ENCODE data around the gene MYRFL.

MYRFL gene

DNA sequence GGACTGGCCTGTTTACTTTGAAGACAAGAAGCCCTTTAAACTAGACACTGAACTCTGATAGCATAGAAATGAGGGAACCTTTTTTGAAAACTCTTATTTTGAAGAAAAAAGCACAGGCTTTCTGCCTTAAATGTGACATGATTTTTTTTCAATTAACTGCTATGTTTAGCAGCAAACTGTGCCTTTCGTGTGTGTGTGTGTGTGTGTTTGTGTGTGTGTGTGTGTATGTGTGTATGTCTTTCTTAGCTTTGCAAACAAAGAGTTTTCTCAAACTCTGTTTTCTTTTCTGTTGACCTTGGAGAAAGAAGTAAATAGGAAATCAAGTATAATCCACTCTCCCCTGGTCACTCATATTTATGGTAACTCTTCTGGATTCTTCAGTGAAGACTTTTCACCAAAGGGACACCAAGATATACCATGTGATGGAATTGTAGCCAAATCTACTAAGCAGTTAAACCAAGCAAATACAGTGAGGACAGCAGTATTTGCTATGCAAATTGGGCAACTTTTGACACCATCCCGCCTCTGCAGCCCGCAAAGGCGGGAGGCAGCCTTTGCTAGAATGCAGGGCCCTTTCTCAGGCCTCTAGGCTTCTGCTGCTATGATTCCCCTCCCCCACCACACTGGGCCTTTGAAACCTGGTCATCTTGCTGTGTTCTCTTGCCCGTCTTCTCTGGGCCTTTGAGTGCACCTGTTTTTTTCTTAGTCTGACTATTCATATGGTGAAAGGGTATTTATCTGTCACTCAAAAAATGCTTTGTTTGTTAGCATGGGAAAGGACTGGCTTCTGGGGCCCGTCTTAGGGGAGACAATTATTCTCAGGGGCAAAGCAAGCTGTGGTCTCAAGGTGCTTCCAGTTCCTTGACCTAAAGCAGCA lies 107.9 kb downstream of the MYRFL start:
- DNase-seq (ENCODE audit: low read depth): no peak

DNA sequence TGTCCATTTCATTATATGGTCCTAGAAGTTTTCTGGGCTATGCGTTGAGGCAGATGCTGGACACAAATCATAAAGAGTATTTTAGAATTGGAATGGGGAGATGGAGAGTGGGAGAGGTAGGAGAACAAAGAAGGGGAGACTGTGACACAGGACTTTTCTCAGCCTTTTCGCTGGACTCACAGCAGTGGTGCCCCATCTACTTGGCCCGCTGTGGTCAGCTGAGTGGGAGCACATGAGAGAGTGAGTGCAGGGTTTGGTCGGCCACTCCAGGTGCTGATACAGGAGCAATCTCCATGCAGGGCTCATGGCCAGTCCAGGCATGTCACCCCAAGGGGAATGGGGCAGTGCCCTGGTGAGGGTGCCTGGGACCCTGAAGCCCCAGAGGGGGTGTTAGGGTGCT lies 109.0 kb downstream of the MYRFL start:
- DNase-seq (ENCODE audit: low read depth): no peak

DNA sequence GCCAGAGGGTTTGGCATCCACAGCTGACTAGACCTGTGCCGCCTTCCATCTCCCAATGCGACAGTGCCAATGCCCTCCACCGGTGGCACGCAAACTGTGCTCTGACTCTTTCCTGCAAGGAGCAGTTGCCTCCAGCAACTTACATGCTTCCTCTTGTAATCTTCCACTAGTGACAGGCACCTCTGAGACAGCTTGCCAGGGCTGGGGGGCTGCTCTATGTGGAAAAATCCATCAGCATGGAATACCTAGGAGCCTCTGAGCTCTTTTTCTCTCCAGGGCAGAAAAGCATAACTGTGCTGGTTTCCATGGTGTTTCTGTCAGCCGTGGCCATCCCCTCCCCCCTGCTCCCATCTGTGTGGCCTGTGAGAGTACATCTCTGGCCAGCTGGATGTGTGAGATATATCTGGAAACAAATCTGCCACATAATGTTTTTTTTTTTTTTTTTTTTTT lies 110.6 kb downstream of the MYRFL start:
- DNase-seq (ENCODE audit: low read depth): no peak

DNA sequence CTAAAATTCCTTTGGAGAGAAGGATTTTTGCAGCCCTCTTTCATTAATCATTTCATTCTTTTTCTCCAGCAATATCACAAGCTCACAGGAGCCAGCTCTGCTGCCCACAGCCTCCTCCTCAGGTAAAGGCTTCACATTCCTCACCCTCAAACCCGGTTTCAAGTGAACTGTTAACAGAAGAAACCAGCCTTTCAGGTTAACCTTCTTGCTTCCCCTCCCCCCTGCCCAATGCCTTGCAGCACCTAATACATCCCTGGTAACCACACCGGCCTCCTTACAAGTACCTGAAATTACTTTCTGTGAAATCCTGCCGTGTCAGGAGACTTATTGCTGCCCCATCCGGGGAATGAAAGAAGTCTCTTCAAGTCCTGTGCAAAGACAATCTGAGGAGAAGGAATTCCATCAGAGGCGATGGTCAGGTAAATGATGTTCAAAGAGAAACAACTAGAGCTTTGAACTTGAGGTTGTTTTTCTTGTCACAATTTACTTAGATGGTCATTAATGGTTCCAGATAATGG lies 111.2 kb downstream of the MYRFL start:
- no peak for DNase-seq (ENCODE audit: low read depth)

DNA sequence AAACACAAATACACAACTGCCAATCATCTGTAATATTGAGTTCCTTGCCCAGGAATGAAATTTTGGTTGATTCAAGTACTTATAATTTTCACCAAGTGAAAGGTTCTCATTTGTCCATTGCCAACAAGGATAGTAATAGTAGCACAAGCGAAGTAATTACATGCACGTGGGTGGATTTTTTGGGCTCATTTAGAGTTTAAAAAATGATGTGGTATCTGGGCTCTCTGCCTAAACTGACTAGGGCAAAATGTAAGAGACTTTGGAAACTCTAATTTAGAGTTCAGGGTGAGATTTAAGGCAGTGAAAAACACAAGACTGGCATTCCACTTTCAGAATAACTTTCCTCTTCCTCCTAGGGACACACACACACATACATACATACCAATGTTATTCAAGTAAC lies 111.7 kb downstream of the MYRFL start:
- no peak for DNase-seq (ENCODE audit: low read depth)

DNA sequence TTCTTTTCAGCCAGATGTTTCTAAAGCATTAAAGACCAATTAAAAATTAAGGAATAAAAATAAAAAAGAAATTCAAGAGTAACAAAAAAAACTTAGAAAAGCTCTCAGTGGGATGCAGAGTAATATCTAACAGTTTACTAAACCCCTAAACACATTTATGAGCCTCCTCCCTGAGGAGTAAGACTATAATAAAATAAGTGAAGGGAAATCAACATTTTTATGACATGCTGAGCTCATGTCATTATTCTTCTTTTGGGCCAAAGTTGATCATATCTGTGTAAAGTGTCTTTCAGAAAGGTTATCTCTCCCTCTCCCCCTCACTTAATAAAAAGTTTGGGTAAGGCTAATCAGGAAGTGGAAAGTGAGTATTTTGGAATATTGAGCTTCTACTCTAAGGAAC lies 122.1 kb downstream of the MYRFL start:
- no peak for DNase-seq (ENCODE audit: low read depth)

DNA sequence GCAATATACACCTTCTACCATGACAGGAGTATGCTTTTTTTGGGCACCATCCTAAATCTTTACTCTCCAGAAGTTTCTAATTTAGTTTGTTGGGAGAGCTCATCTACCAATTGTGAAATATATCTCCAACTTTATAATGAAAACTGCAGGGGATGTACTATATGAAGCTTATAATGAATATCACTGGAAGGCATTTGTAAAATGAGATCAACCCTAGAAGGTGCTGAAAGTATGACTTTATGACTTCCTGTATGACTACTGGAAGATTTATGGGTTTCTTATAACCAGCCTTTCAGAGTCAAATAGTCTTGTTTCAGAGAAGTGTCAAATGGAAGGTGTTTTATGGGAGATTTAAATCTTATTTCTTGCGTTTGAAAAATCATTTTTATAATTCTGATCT lies 122.9 kb downstream of the MYRFL start:
- no peak for DNase-seq (ENCODE audit: low read depth)

DNA sequence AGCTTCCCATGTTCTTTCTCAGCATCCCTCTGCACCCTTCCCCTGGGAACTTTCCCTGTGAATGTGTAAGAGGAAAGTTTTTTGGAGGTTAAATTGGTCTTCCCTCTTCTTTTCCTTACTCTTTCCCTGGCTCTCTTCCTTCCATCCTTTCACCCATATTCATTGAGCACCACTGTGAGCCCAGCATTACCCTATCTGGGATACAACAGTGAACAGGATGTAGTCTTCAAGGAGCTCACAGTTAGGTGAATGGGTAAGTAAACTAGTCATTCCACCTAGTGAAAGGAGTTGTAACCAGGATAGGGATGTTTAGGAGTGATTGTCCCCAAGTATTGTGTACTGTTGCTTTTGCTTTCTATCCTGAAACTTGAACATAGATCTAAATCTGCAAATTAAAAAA lies 123.8 kb downstream of the MYRFL start:
- DNase-seq (ENCODE audit: low read depth): no peak

DNA sequence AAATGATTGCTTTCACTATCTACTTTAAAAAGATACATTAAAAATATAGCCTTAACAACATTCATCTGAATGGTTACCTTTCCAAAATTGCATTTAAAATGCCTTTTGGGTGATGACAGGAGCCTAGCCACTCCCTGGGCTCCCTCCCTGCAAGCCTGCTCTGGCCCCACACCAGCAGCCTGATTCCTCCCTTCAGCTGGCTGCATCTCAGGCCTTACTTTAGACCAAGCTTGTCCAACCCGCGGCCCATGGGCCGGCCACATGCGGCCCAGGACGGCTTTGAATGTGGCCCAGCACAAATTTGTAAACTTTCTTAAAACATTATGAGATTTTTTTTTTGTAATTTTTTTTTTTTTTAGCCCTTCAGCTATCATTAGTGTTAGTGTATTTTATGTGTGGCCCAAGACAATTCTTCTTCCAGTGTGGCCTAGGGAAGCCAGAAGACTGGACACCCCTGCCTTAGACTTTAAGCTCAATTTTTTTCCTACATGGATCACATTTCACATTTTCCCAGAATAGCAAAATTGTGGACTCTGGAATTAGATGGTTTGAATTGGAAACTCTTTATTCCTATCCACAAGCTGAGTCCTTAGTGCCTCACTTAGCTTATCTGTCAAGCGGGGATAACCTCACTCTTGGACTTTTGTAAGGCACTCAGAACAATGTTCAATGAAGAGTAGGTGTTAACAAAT lies 124.4 kb downstream of the MYRFL start:
- no peak for DNase-seq (ENCODE audit: low read depth)

DNA sequence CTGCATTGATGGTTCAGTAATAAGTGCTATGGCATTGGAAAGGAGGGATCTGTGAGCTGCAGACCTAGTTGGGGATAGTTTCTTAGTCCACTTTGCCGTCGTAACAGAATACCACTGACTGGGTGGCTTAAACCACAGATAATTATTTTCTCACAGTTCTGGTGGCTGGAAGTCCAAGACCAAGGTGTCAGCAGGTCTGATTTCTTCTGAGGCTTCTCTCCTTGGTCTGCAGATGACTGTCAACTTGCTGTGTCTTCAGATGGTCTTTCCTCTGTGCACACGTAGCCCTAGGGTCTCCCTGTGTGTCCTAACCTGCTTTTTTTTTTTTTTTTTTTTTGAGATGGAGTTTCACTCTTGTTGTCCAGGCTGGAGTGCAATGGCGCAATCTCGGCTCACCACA lies 126.1 kb downstream of the MYRFL start:
- DNase-seq (ENCODE audit: low read depth): no peak

DNA sequence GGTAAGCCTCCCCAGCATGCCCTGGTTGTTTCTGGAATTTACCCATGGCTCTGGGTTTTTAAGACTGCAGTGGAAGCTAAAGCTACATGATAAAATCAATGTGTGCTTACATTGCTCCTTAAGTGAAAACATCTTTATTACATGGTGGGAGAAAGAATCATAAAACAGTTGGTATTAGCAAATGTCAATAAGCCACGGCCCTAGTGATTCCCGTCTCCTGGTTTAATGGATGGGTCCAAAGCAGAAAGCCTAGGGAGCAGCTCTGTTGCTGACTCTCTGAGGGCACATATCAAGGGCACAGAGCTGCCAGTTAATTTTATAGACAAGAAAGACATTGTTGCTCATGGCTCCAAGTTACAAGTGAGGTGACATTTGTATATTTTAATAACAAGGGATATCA lies 127.9 kb downstream of the MYRFL start:
- DNase-seq (ENCODE audit: low read depth): no peak

DNA sequence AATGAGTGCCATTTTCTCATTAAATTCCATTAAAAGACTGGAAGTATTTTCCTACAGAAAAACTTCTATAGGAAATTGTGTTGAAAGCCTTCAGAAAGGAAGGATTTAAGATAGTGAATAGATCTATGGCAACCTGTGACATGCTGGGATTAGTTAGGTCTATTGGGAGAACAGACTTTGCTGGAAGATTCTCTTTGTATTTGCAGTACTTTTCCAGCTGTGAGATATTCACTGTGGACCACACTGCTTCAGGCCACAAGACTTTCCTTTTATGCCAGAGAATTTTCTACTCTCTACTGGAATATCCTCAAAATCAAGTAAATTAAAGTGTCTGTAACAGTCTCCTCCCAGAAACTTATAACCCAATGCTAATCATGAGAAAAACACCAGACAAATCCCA lies 136.2 kb downstream of the MYRFL start:
- no peak for DNase-seq (ENCODE audit: low read depth)

DNA sequence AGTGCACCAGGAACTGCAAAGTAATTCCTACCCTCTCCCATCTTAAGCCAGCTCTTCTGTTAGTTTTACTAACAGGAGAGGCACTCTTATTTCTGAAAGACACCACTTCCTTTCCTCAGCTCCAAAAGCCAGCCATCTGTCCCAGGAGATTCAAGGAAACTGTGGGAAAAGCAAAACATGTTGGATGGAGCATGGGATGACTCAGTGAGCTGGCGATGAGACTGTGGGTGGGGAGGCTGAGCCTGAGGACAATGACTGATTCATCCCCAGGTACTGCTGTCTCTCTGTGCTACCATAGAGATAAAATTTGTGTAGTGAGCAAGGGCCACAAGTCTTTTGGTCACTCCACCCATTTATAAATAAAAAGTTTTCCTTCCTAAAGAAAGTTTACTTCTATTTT lies 141.4 kb downstream of the MYRFL start:
- no peak for DNase-seq (ENCODE audit: low read depth)

DNA sequence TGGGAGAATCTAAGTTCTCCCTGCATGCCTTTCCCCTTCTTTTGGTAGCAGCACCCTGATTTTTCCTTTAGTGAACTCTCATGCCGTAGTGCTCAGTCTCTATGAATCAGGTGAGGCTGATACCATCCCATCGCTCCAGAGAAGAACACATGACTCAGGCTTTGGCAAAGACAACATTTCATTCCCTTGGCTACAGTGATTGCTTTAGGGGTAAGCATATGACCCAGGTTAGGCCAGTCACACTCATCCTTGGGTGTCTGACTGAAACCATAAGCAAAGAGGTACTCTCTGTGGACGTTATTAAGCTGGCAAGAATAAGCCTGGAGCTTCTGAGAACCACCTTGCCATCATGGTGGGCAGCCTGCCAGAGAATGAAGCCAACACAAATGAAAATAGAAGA lies 141.8 kb downstream of the MYRFL start:
- DNase-seq (ENCODE audit: low read depth): no peak

DNA sequence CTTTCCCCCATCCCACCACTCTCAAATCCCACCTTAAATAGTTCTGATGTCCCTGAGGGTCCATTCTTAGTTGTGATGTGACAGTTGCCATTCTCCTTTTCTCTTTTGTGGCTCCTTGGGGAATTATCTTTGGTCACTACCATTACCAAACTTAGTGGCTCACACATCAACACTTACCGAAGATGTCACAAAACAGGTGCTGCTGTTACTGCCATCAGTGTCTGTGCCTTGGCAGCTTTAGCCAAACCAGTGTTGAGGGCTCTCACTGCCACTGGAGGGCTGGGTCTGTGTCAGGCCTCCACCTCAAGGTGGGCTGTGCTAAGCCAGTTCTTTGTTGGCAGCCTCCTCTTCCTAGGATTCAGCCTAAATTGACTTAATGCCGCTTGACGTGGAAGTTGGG lies 144.0 kb downstream of the MYRFL start:
- no peak for DNase-seq (ENCODE audit: low read depth)

DNA sequence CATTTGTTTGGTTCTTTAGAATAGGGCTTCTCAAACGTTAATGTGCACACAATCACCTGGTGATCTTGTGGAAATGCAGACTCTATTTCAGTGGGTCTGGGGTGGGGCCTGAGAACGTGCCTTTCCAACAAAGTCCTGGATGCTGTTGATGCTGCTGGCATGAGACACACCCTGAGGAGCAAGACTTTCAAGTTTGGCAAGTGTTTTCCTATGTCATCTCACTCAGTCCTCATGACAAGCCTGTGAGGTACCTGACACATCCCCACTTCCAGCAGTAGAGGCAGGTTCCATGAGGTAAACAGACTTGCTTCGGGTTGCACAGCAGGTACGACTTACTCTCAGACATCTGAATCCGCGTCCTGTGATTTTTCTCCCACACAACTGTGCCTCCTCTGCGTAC lies 147.1 kb downstream of the MYRFL start:
- DNase-seq (ENCODE audit: low read depth): no peak

DNA sequence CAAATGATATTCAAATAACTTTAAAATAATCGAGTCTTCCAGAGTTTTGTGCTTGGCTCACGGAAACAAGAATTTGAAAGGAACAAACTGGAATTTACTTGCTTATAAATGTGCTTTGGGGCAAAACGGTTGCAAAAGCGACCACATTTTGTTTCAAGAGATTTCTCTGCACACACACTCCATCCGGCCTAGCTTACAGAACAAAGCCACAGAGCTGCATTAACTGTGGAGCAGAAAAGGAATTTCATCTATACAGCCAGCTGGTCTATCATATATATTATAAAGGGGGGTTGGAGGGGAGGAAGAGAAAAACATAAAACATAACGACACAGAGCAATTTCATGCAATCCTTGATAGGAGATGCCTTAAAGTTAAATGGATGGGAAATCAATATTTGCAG lies 153.0 kb downstream of the MYRFL start:
- no peak for DNase-seq (ENCODE audit: low read depth)

DNA sequence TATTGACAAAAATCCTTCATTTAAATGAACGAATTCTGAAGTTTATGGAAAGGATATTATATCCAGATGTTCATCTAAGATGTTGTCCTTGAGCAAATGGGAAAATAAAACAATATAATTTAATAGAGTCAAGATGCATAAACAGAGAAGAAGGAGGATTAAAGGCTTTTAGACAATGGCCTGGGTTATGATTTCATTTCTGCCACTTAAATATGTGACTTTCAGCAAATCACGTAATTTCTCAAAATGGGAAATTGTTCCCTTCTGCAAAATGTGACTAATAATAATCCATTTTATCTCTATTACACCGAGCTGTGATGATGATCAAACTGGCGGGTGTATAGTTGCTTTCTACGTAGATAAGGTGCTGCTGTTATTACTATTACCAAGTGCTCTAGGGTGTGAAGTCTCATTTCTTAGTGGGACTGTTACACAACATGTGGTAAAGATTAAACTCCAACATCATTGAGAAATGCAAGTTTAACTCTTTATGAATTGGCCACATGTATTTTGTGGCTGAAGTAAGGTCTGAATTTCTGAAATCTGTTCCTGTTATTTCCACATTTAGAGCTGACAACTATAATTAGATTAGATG lies 157.0 kb downstream of the MYRFL start:
- no peak for DNase-seq (ENCODE audit: low read depth)

DNA sequence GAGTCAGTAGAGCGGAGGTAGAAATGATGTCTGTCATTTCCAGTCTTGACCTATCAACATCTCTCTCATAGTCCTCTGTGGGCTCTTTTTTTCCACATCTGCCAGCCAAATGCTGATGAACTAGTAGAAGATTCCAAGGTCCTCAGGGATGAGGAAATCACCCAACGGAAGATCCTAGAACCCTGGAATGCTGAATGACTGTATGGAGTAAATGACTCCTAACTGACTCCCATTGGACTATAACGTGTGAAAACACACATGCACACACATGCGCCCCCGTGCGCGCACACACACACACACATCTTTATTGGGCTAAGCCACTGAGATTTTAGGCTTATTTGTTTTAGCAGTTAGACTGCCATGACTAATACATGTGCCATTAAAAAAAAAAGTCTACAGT lies 159.2 kb downstream of the MYRFL start:
- DNase-seq (ENCODE audit: low read depth): no peak

DNA sequence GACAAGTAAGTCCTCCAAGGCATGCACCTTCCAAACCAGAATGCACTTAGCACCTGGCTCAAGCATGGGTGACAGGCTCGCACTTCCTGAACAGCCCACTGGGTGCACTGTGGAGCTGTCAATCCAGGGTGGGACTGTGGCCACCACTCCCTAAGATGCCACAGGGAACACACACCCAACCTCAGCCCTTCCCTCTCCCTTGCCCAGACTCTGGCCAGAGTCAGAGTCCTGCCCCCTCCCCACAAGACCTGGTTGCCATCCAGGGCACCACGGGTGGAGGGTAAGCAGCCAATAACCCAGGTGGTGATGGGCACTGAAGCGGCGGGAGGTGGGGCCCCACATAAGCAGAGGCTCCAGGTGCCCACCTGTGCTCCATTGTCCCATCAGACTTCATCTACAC lies 160.6 kb downstream of the MYRFL start:
- no peak for DNase-seq (ENCODE audit: low read depth)

DNA sequence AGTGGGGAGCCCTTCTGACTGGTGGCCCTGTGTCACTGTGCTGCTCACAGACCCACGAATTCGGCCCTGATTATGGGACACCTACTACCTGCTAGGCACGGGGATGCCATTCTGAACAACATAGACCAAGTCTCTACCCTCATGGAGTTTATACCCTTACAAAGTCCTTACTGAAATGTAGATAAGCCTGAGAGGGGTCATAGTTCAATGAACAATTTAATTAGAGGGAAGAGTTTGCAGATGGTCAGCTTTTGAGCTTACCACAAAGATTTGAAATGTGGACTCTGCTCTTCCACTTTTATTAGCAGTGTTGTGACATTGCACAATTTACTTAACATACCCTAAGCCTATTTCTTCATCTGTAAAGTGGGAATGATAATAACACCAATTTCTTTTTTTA lies 161.1 kb downstream of the MYRFL start:
- DNase-seq (ENCODE audit: low read depth): no peak

DNA sequence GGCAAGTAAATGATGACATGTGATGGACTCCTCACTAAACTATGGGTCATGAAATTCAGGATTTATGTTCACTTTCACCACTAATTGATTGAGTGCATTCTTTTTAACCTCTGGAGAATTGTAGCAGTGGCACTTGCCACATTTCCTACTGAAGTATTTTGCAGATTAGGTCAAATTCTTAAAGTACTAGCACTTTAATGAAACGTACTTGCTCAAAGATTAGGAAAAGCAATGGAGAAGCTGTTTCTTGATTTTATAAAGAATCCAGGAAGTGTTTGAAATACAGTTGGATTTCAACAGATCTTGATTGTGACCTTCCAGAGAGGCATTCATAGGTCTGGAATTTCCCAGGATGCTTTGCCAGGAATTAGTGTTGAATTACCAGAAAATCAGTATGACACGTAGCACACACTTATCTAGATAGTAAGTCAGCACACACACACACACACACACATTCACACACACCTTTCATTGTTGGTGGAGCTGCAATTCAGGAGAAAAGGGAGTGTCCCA lies 162.6 kb downstream of the MYRFL start:
- no peak for DNase-seq (ENCODE audit: low read depth)
